Stomach (tissue), 9 donors: ENCODE data around the gene ELMO1. TPM values are rescaled to one million over a fixed set of nuclear protein-coding genes. Genes with fewer than 3 reads are reported as not detected.
A peak's percentile ranks its signal among the peaks of the same experiment; 100 is the strongest.

Source experiments
- DNase-seq, 2 donors: peaks; one replicate each; pipeline versions ENCODE4 v3.0.0 to v3.0.0-alpha.2; 2013 to 2019
- H3K27ac ChIP-seq, 5 donors: fragments of 200-600 bp in 4 of 5; sonication (generic) in 4 of 5; one replicate each; pipeline ENCODE4 v1.5.1; 2013 to 2019; ENCODE audit warnings: mild to moderate bottlenecking in 1 of 5, moderate library complexity in 1 of 5
- H3K27me3 ChIP-seq, 3 donors: fragments of 200-600 bp; sonication (generic); one replicate each; pipeline ENCODE4 v1.5.1; 2017 to 2019; ENCODE audit warnings: mixed run types in 1 of 3
- H3K36me3 ChIP-seq, 4 donors: fragments of 200-600 bp; sonication (generic); 1 replicate in 3 of 4; 2 replicates in 1 of 4; pipeline ENCODE4 v1.5.1; 2016 to 2019
- H3K4me1 ChIP-seq, 4 donors: fragments of 200-600 bp; sonication (generic); one replicate each; pipeline ENCODE4 v1.5.1; 2016 to 2019
- H3K4me3 ChIP-seq, 4 donors: fragments of 200-600 bp; sonication (generic) in 3 of 4; one replicate each; pipeline ENCODE4 v1.5.1; 2016 to 2019; ENCODE audit warnings: mild to moderate bottlenecking in 1 of 4
- H3K9me3 ChIP-seq, 4 donors: fragments of 200-600 bp; sonication (generic); one replicate each; pipeline ENCODE4 v1.5.1; 2016 to 2019
- CTCF ChIP-seq, 7 experiments: fragments of 450-650 bp in 4 of 7; fragments of 200-600 bp in 3 of 7; sonication (generic) in 3 of 7; IDR thresholded peaks; one replicate each; pipeline ENCODE4 v1.5.1; 2016 to 2019; ENCODE audit warnings: antibody characterized with exemption in 7 of 7, control low read depth in 2 of 7, mild to moderate bottlenecking in 1 of 7
- EP300 ChIP-seq: sonication (generic); formaldehyde crosslinking; IDR thresholded peaks from one replicate; pipeline ENCODE4 v1.6.1; 2017; ENCODE audit warnings: antibody characterized with exemption
- POLR2A ChIP-seq, 4 donors: fragments of 450-650 bp; IDR thresholded peaks; one replicate each; pipeline ENCODE4 v1.6.1; 2016; ENCODE audit warnings: antibody characterized with exemption in 4 of 4, control low read depth in 2 of 4, mild to moderate bottlenecking in 1 of 4, moderate library complexity in 1 of 4
- POLR2AphosphoS5 ChIP-seq, 3 donors: sonication (generic); formaldehyde crosslinking; IDR thresholded peaks; one replicate each; pipeline ENCODE4 v1.6.1; 2016; ENCODE audit warnings: antibody characterized with exemption in 3 of 3
- WGBS, 5 donors: extraction: QIAGEN DNeasy Blood & Tissue Kit in 3 of 5; methylation state at CpG; one replicate each; pipeline versions ENCODE4 v1.1.5 to v1.1.7; 2013 to 2018; 5-methylcytosine and 5-hydroxymethylcytosine counted together
- intact Hi-C: fragments of 100-400 bp; cut with DNase I; formaldehyde crosslinking; loops from one replicate; pipeline ENCODE4 v1.15.1; 2023; ENCODE audit warnings: low total_unique reads
- polyA plus RNA-seq, 3 donors: library from polyadenylated mRNA; stranded (reverse); fragments of 200-250 nt; gene quantifications; one replicate each; pipeline ENCODE4 v1.2.3, GENCODE V29; 2013
- total RNA-seq, 5 donors: library from RNA; depleted of rRNA; stranded (reverse); fragments of >200 nt; gene quantifications; one replicate each; pipeline versions ENCODE4 v1.1.0 to v1.2.3, GENCODE V29; 2014 to 2016
- donor health status: healthy with polysubstance abuse.
- donor health status: Bipolar disorder and iron deficiency.
- donor health status: healthy.

ELMO1 gene
- total and polyA plus RNA-seq, 8 donors = 4.1 to 117 (median 44.8) TPM

- Histone ChIP-seq H3K36me3 (no peaks in the 10 kb centered on the region), H3K9me3 (no peaks in the 10 kb centered on the region), H3K27ac (no peak overlapping the region), H3K4me3 (no peak overlapping the region), H3K4me1 (peaks cover 0 to 31% (median 4%) of the 10 kb centered on the region in 4 donors), H3K27me3 (no peaks in the 10 kb centered on the region)
- WGBS, 5 donors = 46 to 76% (median 62%) methylated on average over 4 of the region's 4 CpGs
- intact Hi-C loops = no loop called here
- TF ChIP-seq CTCF (IDR thresholded peaks at IDR 0.05) = no peak
- no peak for TF ChIP-seq POLR2AphosphoS5 (IDR thresholded peaks at IDR 0.05)
- TF ChIP-seq POLR2A (IDR thresholded peaks at IDR 0.05) = no peak
- no peak for TF ChIP-seq EP300
- DNase-seq = no peak
Measured at GRCh38 chr7:37348982-37349381, 99.7 kb downstream of the ELMO1 start.

GRCh38 chr7:37346761-37347160, 101.9 kb downstream of the ELMO1 start:
- H3K4me1 ChIP-seq = peaks cover 0 to 21% (median 0%) of the 10 kb centered on the region in 4 donors

GRCh38 chr7:37344886-37345579, 103.6 kb downstream of the ELMO1 start:
- Histone ChIP-seq H3K27me3 (no peaks in the 10 kb centered on the region), H3K4me1 (peaks cover 0 to 14% (median 0%) of the 10 kb centered on the region in 4 donors), H3K9me3 (no peaks in the 10 kb centered on the region), H3K27ac (peak overlapping the region in 3 of 5 donors; percentile 11 to 32 (median 24)), H3K4me3 (no peak overlapping the region), H3K36me3 (no peaks in the 10 kb centered on the region)
- TF ChIP-seq CTCF (IDR thresholded peaks at IDR 0.05) (no peak), POLR2A (IDR thresholded peaks at IDR 0.05) (no peak), POLR2AphosphoS5 (IDR thresholded peaks at IDR 0.05) (no peak), EP300 (no peak)
- DNase-seq = no peak
- 65 to 72% (median 67%) methylated on average over 9 of the region's 9 CpGs for WGBS, 5 donors
- intact Hi-C loops = no loop called here

More at GRCh38 chr7:37346761-37347160, 101.9 kb downstream of the ELMO1 start:
- 31 to 50% (median 32%) methylated on average over 3 of the region's 3 CpGs for WGBS, 5 donors
- Histone ChIP-seq H3K9me3 (no peaks in the 10 kb centered on the region), H3K4me3 (no peak overlapping the region), H3K27me3 (no peaks in the 10 kb centered on the region), H3K36me3 (no peaks in the 10 kb centered on the region), H3K27ac (no peak overlapping the region)
- DNase-seq = peak in 1 of 2 donors; percentile 72
- no peak for TF ChIP-seq CTCF (IDR thresholded peaks at IDR 0.05)
- no peak for TF ChIP-seq POLR2AphosphoS5 (IDR thresholded peaks at IDR 0.05)
- TF ChIP-seq POLR2A (IDR thresholded peaks at IDR 0.05) = no peak
- no peak for TF ChIP-seq EP300
- intact Hi-C loops = no loop called here

- Histone ChIP-seq H3K27me3 (no peaks in the 10 kb centered on the region), H3K9me3 (no peaks in the 10 kb centered on the region), H3K36me3 (no peaks in the 10 kb centered on the region), H3K4me1 (peaks cover 0 to 14% (median 0%) of the 10 kb centered on the region in 4 donors), H3K4me3 (peak overlapping the region in 3 of 4 donors; percentile 22 to 36 (median 31)), H3K27ac (peak overlapping the region in 4 of 5 donors; percentile 21 to 80 (median 66))
- intact Hi-C loops = no loop called here
- 56 to 72% (median 67%) methylated on average over 14 to 16 of the region's 16 CpGs for WGBS, 5 donors
- TF ChIP-seq POLR2A (IDR thresholded peaks at IDR 0.05) = no peak
- no peak for TF ChIP-seq CTCF (IDR thresholded peaks at IDR 0.05)
- no peak for TF ChIP-seq EP300
- TF ChIP-seq POLR2AphosphoS5 (IDR thresholded peaks at IDR 0.05) = no peak
- DNase-seq = peak; percentile 31 to 53
Measured at GRCh38 chr7:37342688-37343471, 105.8 kb downstream of the ELMO1 start.
